EL (cell line): ENCODE data around the gene GMPR.
A peak's percentile ranks its signal among the peaks of the same experiment; 100 is the strongest.

ENCODE experiments used
- DNase-seq: peaks from one replicate; pipeline ENCODE4 v3.0.0-alpha.2; 2016

Gene GMPR

GRCh38 chr6:16274885-16275589, 36.6 kb downstream of the GMPR start:
- DNase-seq, result no peak

- peak; percentile 94 for DNase-seq
These were observed 39.0 kb downstream of the GMPR start for GRCh38 chr6:16277101-16277981.

- no peak for DNase-seq
These were observed 39.8 kb downstream of the GMPR start for GRCh38 chr6:16278048-16278724.

DNA sequence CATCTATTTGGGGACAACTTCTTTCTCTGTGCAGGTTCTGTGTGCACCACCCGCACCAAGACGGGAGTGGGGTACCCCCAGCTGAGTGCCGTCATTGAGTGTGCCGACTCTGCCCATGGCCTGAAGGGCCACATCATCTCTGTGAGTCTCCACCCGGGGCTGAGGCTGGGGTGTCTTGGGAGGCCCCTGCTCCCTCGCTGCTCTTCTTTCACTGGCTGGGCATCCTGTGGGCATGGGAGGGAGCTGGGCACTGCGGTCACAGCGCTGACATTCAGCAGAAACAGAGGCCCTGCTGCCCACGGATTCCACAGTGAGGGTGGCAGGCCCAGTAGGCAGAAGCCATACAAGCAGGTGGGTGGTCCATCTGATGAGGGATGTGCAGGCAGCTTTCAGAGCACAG, 40.4 kb downstream of the GMPR start:
- DNase-seq, result no peak

DNA sequence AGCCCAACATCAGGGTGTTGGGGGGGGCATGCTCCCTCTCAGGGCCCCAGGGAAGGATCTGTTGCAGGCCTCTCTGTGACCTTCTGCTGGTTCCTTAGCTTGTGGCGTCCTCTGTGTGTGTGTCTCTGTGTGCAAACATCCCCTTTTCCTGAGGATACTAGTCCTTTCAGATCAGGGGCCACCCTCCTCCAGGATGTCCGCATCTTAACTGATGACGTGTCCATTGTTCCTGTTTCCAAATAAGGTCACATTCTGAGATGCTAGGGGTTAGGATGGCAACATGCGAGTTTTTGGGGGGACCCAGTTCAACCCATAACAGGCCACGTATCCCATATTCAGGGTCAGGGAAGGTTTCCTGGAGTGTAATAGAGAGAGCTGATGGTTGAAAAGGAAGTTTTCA, 40.9 kb downstream of the GMPR start:
- DNase-seq, result no peak

DNA sequence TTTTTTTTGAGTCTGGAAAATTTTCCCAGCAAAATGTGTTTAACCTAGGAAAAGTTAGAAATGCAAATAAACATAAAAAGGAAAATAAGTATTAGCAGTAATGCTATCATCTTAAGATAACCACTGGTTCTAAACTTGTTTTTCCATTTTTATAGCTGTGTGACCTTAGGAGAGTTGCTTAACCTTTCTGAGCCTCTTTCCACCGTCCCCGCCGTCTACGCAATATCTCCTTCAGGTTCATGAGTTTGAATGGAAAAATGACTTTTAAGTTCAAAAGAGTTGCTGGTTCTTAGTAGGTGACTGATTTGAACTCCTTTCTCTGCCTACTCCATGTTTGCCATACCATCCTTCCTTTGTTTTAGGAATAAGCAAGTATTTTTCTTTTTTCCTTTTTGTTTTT, 44.0 kb downstream of the GMPR start:
- no peak for DNase-seq

DNA sequence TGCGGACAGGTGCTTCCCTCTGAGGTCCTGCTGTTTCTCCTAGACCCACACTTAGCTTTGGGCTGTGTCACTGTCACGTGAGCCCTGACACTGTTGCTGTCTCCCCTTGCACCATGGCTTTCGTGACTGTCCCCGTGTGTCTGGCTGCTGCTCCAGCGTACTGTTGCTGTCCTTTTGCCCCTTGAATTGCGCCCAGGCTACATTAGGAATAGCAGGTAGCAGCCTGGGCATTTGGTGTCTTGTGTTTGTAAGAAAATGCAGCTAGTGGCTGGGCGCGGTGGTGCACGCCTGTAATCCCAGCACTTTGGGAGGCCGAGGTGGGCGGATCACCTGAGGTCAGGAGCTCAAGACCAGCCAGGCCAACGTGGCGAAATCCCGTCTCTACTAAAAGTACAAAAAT, 46.1 kb downstream of the GMPR start:
- DNase-seq, result no peak

DNA sequence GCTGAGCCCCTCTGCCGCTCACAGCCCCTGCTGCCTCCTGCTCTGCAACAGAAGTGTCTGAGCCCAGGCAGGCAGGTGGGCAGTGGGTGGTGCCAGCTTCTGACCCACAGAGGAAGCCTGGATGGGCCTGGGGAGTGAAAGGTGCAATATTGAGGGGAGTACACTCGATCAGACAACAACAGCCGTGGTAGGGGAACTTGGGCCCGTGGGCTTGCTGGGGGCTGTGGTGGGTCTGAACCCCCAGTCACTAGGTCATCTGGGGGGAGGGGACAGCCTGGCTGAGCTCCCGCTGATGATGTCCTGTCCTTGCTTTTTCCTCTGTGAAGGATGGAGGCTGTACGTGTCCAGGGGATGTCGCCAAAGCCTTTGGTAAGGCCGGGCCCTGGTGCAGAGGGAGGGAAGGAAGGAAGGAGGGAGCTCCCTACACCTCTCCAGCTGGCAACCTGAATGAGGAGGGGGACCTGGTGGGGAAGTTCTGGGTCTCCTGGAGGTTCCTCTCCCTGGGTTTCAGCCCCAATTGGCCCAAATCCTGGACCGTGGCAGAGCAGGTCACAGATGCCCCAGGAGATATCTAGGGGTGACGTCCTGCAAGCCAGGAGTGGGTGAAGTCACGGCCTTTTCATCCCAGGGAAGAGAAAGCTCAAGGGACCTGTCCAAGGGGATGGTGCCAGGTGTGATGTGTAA, 47.2 kb downstream of the GMPR start:
- DNase-seq, result no peak

DNA sequence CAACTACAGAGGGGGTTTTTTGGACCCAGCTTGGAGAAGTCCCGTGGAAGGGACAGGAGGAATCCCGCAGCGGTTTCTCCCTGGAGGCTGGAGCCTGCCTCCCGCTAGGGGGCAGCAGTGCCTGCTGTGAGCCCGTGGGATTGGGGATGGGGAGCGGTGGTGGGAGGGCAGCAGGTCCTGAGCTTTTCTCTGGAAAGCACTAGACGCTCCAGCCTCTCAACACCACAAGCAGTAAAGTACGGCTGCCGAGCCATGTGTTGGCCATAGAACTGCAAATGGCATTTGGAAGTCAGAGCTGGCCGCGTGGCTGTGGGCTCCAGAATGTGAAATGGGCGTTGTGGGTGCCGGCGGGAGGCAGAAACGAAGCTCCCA, 47.8 kb downstream of the GMPR start:
- DNase-seq, result peak; percentile 55

GRCh38 chr6:16288163-16288562, 49.8 kb downstream of the GMPR start:
- DNase-seq, result no peak

DNA sequence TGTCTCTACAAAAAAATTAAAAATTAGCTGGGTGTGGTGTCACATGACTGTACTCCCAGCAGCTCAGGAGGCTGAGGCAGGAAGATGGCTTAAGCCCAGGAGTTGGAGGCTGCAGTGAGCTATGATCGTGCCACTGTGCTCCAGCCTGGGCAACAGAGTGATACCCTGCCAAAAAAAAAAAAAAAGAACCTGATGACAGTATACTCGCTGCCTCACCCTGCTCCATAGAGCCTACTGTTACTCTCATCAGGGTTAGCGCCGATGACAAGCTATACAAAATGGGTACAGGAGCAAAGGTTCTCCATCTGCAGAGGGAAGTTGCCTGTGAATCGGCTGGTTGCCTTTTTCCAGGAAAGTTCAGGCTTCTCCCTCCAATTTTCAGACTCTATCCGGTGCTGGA, 53.4 kb downstream of the GMPR start:
- no peak for DNase-seq

GRCh38 chr6:16292432-16292831, 54.0 kb downstream of the GMPR start:
- DNase-seq, result no peak

GRCh38 chr6:16292942-16293341, 54.6 kb downstream of the GMPR start:
- DNase-seq, result no peak

- DNase-seq, result no peak
These were observed 56.0 kb downstream of the GMPR start for GRCh38 chr6:16294371-16294770.

GRCh38 chr6:16295060-16295459, 56.7 kb downstream of the GMPR start:
- no peak for DNase-seq

DNA sequence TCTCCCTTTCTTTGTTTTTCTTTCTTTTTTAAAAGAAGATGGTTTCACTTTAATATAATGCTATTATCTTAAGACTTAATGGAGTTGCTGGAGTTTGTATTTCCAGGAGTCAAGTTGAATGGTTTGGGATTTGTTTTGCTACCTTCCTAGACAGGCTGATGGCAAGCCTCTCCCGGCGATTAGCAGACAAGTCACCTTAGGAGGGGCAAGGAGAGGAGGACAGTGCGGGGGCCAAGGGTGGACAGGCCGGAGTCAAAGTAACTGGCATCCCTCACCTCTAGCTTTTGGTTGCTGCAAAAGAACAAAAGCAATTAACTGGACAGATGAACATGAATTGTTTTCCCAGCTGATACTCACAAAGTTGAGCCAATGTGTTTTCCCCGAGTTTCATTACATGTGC, 57.1 kb downstream of the GMPR start:
- no peak for DNase-seq

DNA sequence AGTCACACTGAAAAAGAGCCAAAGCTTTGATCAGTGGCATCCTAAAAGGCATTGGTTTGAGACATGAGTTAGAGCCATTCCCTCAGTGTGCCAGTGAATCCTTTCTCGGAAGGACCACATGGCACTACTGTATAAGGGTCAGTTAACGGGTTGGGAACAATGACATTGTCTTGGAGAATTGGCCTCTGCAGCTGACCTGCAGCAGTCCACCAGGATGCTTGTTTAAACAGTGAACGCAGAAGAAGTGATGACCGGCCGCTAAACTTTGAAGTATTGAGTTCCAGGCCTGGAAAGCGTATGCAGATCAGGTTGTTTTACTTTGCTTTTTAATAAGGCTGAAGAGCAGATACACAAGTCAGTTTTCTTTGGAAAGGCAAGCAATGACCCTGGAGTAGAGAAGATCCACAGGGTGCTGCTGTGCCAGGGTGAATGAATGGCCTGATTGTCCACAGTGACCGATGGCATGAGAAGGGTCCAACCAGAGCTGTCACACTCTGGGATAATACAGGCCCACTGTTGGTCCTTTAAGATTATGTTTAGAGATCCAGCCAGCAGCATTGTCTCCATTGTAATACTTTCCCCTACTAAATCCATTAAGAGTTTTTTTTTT, 57.8 kb downstream of the GMPR start:
- no peak for DNase-seq

DNA sequence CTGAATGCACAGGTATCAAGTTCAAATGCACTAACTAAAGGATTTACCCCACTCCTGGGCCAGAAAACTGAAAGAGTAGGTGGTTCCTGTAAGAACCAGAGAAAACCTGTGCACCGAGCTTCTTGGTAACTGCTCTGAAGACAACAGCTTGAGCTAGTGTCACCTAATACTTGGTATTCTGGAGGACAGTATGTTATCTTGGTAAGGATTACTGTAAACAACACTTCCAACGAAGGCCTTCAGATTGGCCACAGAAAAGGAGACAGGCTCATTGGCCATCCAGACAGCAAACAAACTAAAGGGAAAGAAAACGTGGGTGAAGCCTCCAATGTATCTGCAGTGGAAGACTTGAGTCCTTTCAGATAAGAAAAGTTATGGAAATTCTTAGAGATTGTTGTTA, 61.5 kb downstream of the GMPR start:
- DNase-seq, result no peak

DNA sequence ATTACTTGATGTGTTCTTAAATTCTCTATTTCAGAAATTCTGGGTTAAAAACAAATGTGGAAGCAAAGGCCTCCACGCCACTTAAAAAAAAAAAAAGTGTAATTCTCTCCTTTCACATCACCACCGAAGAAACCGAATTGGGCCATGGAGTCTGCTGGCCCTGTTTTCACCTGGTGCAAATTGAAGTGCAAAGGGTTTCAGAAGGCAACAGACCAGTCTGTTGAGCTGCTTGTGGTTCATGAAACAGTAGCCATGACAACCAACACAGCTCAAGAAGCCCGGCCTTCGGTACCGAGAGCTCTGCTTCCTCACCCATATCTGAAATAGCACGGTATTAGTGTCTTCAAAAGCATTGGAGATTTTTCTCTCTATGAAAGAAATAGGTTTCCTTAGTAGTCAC, 63.1 kb downstream of the GMPR start:
- no peak for DNase-seq

- no peak for DNase-seq
These were observed 64.5 kb downstream of the GMPR start for GRCh38 chr6:16302721-16303552.

DNA sequence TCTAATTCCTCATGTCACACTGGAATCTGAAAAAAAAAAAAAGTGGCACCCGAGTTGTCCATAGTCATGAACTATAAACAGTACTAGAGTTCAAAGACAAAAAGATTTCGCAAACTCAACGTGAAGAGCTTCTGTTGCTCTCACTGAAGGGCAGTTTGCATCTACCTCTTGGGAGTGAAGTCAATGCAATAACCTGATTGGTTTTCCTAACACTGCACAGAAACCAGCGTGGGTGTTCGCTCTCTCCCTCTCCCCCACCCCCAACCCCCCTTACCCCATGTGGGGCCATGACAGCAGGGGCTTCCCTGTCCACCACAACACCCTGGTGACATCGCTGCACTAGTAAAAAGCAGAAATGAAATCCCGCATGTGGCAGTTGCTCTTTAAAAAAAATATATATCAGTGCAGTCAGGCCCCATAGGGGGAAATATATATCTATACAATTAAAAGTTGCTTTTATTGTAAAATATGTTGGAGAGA, 66.9 kb downstream of the GMPR start:
- no peak for DNase-seq

DNA sequence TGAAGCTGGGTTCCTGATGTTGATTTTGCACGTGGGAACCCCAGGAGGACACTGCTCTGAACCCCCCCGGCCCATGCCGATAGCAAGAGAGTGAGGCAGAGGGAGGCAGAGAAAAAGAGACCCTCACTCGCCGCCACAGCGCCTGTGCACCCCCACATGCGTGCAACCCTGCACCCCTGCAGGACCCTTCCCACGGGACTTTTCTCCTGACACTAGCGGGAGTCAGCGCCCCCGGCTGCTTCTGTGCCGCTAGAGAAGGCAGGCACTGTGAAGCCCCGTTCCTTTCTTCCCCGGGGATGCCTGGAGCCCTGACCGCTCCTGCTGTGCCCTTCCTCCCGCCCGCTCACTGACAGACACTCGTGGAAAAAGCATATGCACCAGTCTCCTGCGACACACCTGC, 67.4 kb downstream of the GMPR start:
- no peak for DNase-seq
